K562 (cell line): Measurements from ENCODE around the gene SLC39A7. TPM values are rescaled to one million over a fixed set of nuclear protein-coding genes. Genes with fewer than 3 reads are reported as not detected.

ENCODE experiments used
- ATAC-seq: fragments of 200-7000 bp; cut with Tn5 transposase; 3 replicates; pipeline ENCODE4 v1.9.1; 2020; ENCODE audit warnings: moderate library complexity
- BruUV-seq: library from RNA; stranded (reverse); fragments of 400-500 nt; replicated peaks from 2 replicates; lab custom pipeline; 2021; lab: Mats Ljungman, UMichigan
- CTCF ChIA-PET: fragments of 300-600 bp; formaldehyde crosslinking; extraction: SDS; loops from one replicate; lab custom pipeline; 2021; ENCODE audit warnings: low intra/inter-chr PET ratio; lab: Yijun Ruan, JAX
- POLR2A ChIA-PET: fragments of 300-600, 350-650 bp; sonication (Branson Sonifier 250); formaldehyde crosslinking; extraction: SDS; loops from one replicate; lab custom pipeline; 2021; ENCODE audit warnings: antibody characterized with exemption, inconsistent platforms; lab: Yijun Ruan, JAX
- DNase-seq, 4 experiments: peaks; one replicate each; pipeline versions ENCODE4 v3.0.0 to v3.0.0-alpha.2; 2011 to 2018; ENCODE audit warnings: low spot score in 3 of 4, mixed read lengths in 3 of 4; ENCODE audit errors: extremely low read depth in 1 of 4
- FAIRE-seq: peaks from 2 replicates; lab custom pipeline; 2011; peaks lifted over from hg19 to GRCh38; lab: Jason Lieb, UNC
- H2AFZ ChIP-seq: 2 replicates; pipeline ENCODE4 v1.6.0; 2011; ENCODE audit warnings: low read depth, low read length, control low read depth, inconsistent platforms
- H3K27ac ChIP-seq: fragments of 200-600 bp; 3 replicates; pipeline ENCODE4 v1.8.0; 2011; ENCODE audit warnings: low read depth, mild to moderate bottlenecking, control low read depth, inconsistent platforms, low read length, moderate library complexity, mixed read lengths; ENCODE audit errors: extremely low read depth
- H3K27me3 ChIP-seq, 2 experiments: fragments of 300-600 bp in 1 of 2; 2 replicates in 1 of 2; 3 replicates in 1 of 2; pipeline versions ENCODE4 v1.6.0 to v1.8.0; 2011; ENCODE audit warnings: inconsistent platforms in 2 of 2, low read length in 2 of 2, mild to moderate bottlenecking in 1 of 2, mixed read lengths in 1 of 2, moderate library complexity in 1 of 2; ENCODE audit not compliant: control insufficient read depth in 2 of 2, insufficient read depth in 2 of 2
- H3K36me3 ChIP-seq: fragments of 300-600 bp; 3 replicates; pipeline ENCODE4 v1.8.0; 2011; ENCODE audit warnings: mild to moderate bottlenecking, low read length, inconsistent platforms; ENCODE audit not compliant: control insufficient read depth, insufficient read depth
- H3K4me1 ChIP-seq, 2 experiments: fragments of 200-600 bp in 1 of 2; replicated peaks in 1 of 2; 2 replicates in 1 of 2; 3 replicates in 1 of 2; pipeline versions ENCODE4 v1.5.1 to v1.8.0; 2011; ENCODE audit warnings: inconsistent platforms in 2 of 2, low read length in 2 of 2, mild to moderate bottlenecking in 1 of 2, mixed read lengths in 1 of 2, moderate library complexity in 1 of 2; ENCODE audit not compliant: control insufficient read depth in 2 of 2, insufficient read depth in 2 of 2
- H3K4me2 ChIP-seq: 2 replicates; pipeline ENCODE4 v1.6.1; 2011; ENCODE audit warnings: low read length, control low read depth, inconsistent platforms, mixed read lengths; ENCODE audit not compliant: insufficient read depth
- H3K4me3 ChIP-seq: fragments of 200-600 bp; sonication (generic), shearing (Covaris generic); 2 replicates; pipeline ENCODE4 v1.5.1; 2016; ENCODE audit warnings: control low read depth, inconsistent platforms
- H3K79me2 ChIP-seq: fragments of 200-600 bp; 3 replicates; pipeline ENCODE4 v1.8.0; 2011; ENCODE audit warnings: low read length, inconsistent platforms; ENCODE audit not compliant: control insufficient read depth, insufficient read depth
- H3K9ac ChIP-seq, 2 experiments: 2 replicates each; pipeline versions ENCODE4 v1.6.0 to v1.6.1; 2011; ENCODE audit warnings: low read depth in 2 of 2, low read length in 2 of 2, control low read depth in 1 of 2, inconsistent platforms in 1 of 2, mild to moderate bottlenecking in 1 of 2, mixed read lengths in 1 of 2; ENCODE audit not compliant: insufficient read depth in 1 of 2
- H3K9me1 ChIP-seq: one replicate; pipeline ENCODE4 v1.6.0; 2011; ENCODE audit warnings: inconsistent platforms, mild to moderate bottlenecking, low read length, moderate library complexity; ENCODE audit not compliant: control insufficient read depth, insufficient read depth
- H3K9me3 ChIP-seq: replicated peaks from 2 replicates; pipeline ENCODE4 v1.5.1; 2011; ENCODE audit warnings: low read depth, low read length, inconsistent platforms; ENCODE audit not compliant: control insufficient read depth, insufficient read depth
- H4K20me1 ChIP-seq: replicated peaks from 2 replicates; pipeline ENCODE4 v1.6.1; 2011; ENCODE audit warnings: low read length, inconsistent platforms, mixed read lengths; ENCODE audit not compliant: control insufficient read depth, insufficient read depth
- ASH1L ChIP-seq: fragments of 450-650 bp; IDR thresholded peaks from 2 replicates; pipeline ENCODE4 v1.6.1; 2018; ENCODE audit warnings: borderline replicate concordance, mild to moderate bottlenecking, low read depth; ENCODE audit not compliant: partially characterized antibody
- BRD4 ChIP-seq: fragments of 200-600 bp; sonication (generic); IDR thresholded peaks from 2 replicates; pipeline ENCODE4 v1.6.1; 2017; ENCODE audit warnings: inconsistent platforms
- CAMTA2 ChIP-seq: fragments of 250-450 bp; sonication (Bioruptor Pico); conservative IDR thresholded peaks from 2 replicates; pipeline ENCODE4 v1.5.1; 2022
- WGBS: fragments of 100-300 bp; shearing (Covaris generic); methylation state at CpG from one replicate; pipeline ENCODE4 v1.1.6; 2016; ENCODE audit warnings: low coverage, mixed read lengths; ENCODE audit not compliant: insufficient coverage; ENCODE audit errors: missing lambda C conversion rate; 5-methylcytosine and 5-hydroxymethylcytosine counted together
- in situ Hi-C: fragments of 300-500 bp; cut with MboI; formaldehyde crosslinking; loops from 4 replicates; pipeline ENCODE4 v1.15.0; 2018; ENCODE audit warnings: inconsistent platforms, mixed read lengths
- intact Hi-C: fragments of 100-400 bp; cut with micrococcal nuclease; formaldehyde crosslinking; loops from 2 replicates; pipeline ENCODE4 v1.14.2; 2022
- polyA plus RNA-seq, 8 experiments: library from polyadenylated mRNA; depleted of rRNA in 4 of 8; stranded (reverse) in 5 of 8; unstranded in 3 of 8; fragments of >200 nt; fragmentation: Nextera tagmentation in 2 of 8; fragmentation: Illumina TruSeq in 1 of 8; extraction: Ambion mirVana in 2 of 8; extraction: Trizol in 1 of 8; gene quantifications; 2 replicates each; pipeline versions ENCODE4 v1.2.1 to v1.2.3, GENCODE V29; 2011 to 2014; ENCODE audit warnings: inconsistent platforms in 1 of 8, missing spikeins in 1 of 8
- total RNA-seq, 7 experiments: library from RNA; depleted of rRNA in 6 of 7; stranded (reverse); fragments of >200 nt in 6 of 7; fragmentation: Illumina TruSeq in 2 of 7; extraction: Trizol in 2 of 7; gene quantifications; 2 replicates each; pipeline versions ENCODE4 v1.2.1 to v1.2.3, GENCODE V29; 2011 to 2021; ENCODE audit warnings: low replicate concordance in 1 of 7
- TF ChIP-seq, protein P1 (sequence below), 3 experiments: fragments of 200-800 bp in 1 of 3; sonication (Bioruptor generic) in 1 of 3; sonication (generic) in 1 of 3; formaldehyde crosslinking in 1 of 3; IDR thresholded peaks; 2 replicates each; pipeline versions ENCODE4 v1.6.1 to v1.8.0; 2016 to 2022; ENCODE audit warnings: mild to moderate bottlenecking in 2 of 3, missing compliant biosample characterization in 2 of 3, missing genetic modification characterization in 2 of 3, missing genetic modification reagents in 1 of 3

The SLC39A7 gene
- total and polyA plus RNA-seq, 9 of the 15 experiments (the other 6 are each of a cell fraction or from before 2014, with no cell fraction given): 21.7 to 169 (median 121) TPM

DNA sequence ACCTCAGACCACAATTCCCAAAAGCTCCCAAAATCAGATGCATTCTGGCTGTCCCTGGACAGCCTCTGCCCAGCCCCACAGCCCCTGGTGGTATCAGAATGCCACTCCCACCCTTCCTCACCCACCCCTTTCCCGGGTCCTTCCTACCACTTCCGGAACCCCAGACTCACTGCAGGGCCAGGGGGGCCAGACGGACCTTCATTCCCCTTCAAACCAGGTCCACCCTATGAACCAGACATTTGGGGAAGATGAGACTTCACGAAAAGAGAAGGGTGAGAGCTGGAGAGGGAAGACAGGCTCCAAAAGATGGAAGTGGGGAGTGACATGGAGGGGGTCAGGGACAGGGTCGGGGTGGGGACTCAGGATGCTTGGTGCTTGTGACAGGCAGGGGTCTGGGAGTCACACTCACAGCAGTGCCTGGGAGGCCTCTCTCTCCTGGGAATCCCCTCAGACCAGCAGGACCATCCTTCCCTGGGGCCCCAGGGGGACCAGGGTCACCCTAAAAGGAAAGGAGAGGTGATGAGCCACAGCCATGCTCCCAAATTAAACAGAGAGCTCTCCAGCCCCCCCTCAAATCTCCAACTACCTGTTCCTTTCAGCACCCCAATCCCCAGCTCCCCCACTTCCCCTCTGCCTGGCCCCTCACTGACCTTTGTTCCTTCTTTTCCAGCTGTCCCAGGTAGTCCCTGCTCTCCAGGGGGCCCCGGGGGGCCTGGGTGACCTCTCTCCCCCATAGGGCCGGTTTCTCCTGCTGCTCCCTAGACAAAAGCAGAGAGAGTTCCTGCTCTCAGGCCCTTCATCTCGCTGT lies 28.6 kb upstream of the SLC39A7 start:
- ChIA-PET POLR2A (interaction anchor here (0.9 kb wide), 1 partner anchor 99 kb away, joined by 3 read pairs; the partner anchor contains the start of genes RPS18 and VPS52), CTCF (interaction anchor here (1.0 to 2.7 kb wide), 5 partner anchors 46 to 172 kb away, joined by 4 to 20 read pairs (median 12); no protein-coding TSS in a partner anchor)
- no peak overlapping the region for H2AFZ ChIP-seq
- H3K4me2 ChIP-seq: no peak overlapping the region
- no peaks in the 10 kb centered on the region for H3K36me3 ChIP-seq
- peaks cover 0 to 4% of the 10 kb centered on the region in 2 experiments; a peak in 1 of 5 replicates for H3K4me1 ChIP-seq
- no peak for FAIRE-seq
- H3K79me2 ChIP-seq: no peaks in the 10 kb centered on the region
- H3K9ac ChIP-seq: no peak overlapping the region
- no peaks in the 10 kb centered on the region for H3K9me1 ChIP-seq
- in situ Hi-C loops: no loop called here
- BruUV-seq: no TSS peak
- H4K20me1 ChIP-seq: peaks cover 4% of the 10 kb centered on the region; the same call in 1 of the 2 replicates
- no peak for DNase-seq
- no peak for ATAC-seq
- no peaks in the 10 kb centered on the region for H3K9me3 ChIP-seq
- H3K27me3 ChIP-seq: peaks cover 3 to 25% of the 10 kb centered on the region in 2 experiments; a peak in 4 of 5 replicates
- H3K27ac ChIP-seq: no peak overlapping the region
- no peak overlapping the region for H3K4me3 ChIP-seq
- TF ChIP-seq ASH1L (no peak), CAMTA2 (no peak), BRD4 (no peak)
- TF ChIP-seq, protein P1, sequence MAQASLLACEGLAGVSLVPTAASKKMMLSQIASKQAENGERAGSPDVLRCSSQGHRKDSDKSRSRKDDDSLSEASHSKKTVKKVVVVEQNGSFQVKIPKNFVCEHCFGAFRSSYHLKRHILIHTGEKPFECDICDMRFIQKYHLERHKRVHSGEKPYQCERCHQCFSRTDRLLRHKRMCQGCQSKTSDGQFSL (CRISPR knock-in tag; IDR thresholded peaks at IDR 0.05): peak; percentile 67; the same call in 1 of the 2 replicates
- TF ChIP-seq, protein P1 (tag; IDR thresholded peaks at IDR 0.05): no peak
- intact Hi-C loops: no loop called here
- WGBS: 5% methylated on average over 7 of the region's 8 CpGs
